ENCODE results near the gene YIPF1. TPM values are rescaled to one million over a fixed set of nuclear protein-coding genes. Genes with fewer than 3 reads are reported as not detected.

The YIPF1 gene
- total and polyA plus RNA-seq, 10 of the 15 experiments (the other 5 are each of a cell fraction or from before 2014, with no cell fraction given), result 13.0 to 36.0 (median 20.3) TPM

DNA sequence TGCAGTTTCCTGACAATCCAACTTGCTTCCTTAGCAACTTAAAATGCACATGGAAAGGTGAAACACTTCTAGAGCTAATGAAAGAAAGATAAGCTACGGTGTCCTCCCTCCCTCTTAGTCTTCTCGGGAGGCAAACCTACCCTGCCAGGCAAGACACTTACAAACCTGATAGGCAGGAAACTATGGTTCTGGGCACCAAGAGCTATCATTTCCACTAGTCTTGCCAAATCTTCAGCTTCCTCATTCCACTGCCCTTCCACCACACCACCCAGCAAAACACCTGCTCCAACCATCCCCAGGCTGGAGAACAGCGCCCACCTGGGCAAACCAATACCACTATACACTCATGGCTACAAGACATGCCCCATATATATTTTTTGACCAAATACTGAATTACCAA is 66.7 kb downstream of the YIPF1 start:
- TF ChIP-seq BHLHE40 (IDR thresholded peaks at IDR 0.05; ENCODE audit: borderline replicate concordance in 1 of 2, low read depth in 2 of 2, low read length in 1 of 2), result no peak
- no peak for TF ChIP-seq SMARCA5 (IDR thresholded peaks at IDR 0.05)
- no peak for TF ChIP-seq NFIC (IDR thresholded peaks at IDR 0.05; ENCODE audit: low read depth, low read length)
- TF ChIP-seq IKZF2 (IDR thresholded peaks at IDR 0.05), result no peak
- no peak for TF ChIP-seq SUZ12 (IDR thresholded peaks at IDR 0.05; ENCODE audit: unreplicated experiment)
- TF ChIP-seq CBFB (IDR thresholded peaks at IDR 0.05; ENCODE audit: low read depth), result no peak
- TF ChIP-seq YY1 (IDR thresholded peaks at IDR 0.05; ENCODE audit: low read depth, low read length), result no peak
- TF ChIP-seq SREBF1 (IDR thresholded peaks at IDR 0.05; ENCODE audit: low read length), result no peak
- TF ChIP-seq EGR1 (IDR thresholded peaks at IDR 0.05; ENCODE audit: borderline replicate concordance in 1 of 2, low read depth in 2 of 2, low read length in 2 of 2), result no peak
- TF ChIP-seq, protein P1, sequence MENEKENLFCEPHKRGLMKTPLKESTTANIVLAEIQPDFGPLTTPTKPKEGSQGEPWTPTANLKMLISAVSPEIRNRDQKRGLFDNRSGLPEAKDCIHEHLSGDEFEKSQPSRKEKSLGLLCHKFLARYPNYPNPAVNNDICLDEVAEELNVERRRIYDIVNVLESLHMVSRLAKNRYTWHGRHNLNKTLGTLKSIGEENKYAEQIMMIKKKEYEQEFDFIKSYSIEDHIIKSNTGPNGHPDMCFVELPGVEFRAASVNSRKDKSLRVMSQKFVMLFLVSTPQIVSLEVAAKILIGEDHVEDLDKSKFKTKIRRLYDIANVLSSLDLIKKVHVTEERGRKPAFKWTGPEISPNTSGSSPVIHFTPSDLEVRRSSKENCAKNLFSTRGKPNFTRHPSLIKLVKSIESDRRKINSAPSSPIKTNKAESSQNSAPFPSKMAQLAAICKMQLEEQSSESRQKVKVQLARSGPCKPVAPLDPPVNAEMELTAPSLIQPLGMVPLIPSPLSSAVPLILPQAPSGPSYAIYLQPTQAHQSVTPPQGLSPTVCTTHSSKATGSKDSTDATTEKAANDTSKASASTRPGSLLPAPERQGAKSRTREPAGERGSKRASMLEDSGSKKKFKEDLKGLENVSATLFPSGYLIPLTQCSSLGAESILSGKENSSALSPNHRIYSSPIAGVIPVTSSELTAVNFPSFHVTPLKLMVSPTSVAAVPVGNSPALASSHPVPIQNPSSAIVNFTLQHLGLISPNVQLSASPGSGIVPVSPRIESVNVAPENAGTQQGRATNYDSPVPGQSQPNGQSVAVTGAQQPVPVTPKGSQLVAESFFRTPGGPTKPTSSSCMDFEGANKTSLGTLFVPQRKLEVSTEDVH (IDR thresholded peaks at IDR 0.05; ENCODE audit: low read depth, partially characterized antibody), result no peak
- no peak overlapping the region for H2AFZ ChIP-seq (ENCODE audit: control insufficient read depth, low read depth, low read length)
- no peaks in the 10 kb centered on the region for H3K4me1 ChIP-seq (ENCODE audit: control insufficient read depth, insufficient read depth, low read length)
- POLR2A ChIA-PET, result interaction anchor here (1.4 to 1.5 kb wide), 2 partner anchors 11 to 123 kb away, joined by 3 to 4 read pairs; partner anchors contain the start of genes IFT25 and LRRC42
- intact Hi-C loops (cut with micrococcal nuclease; ENCODE audit: unreplicated experiment), result no loop called here
- no TSS peak for BruUV-seq (replicated peaks)
- H3K4me2 ChIP-seq (ENCODE audit: control insufficient read depth, insufficient read depth), result no peak overlapping the region
- no peak overlapping the region for H3K27ac ChIP-seq (ENCODE audit: control insufficient read depth, insufficient read depth)
- H3K36me3 ChIP-seq (ENCODE audit: control insufficient read depth in 2 of 2, insufficient read depth in 2 of 2, low read length in 1 of 2), result peaks cover 4 to 12% of the 10 kb centered on the region in 2 experiments
- H3K79me2 ChIP-seq (ENCODE audit: control insufficient read depth, insufficient read depth, low read length), result no peaks in the 10 kb centered on the region
- SMC1A ChIA-PET (ENCODE audit: uncharacterized antibody, unreplicated experiment), result interaction anchor here (4.5 kb wide), 1 partner anchor 11 kb away, joined by 18 read pairs; no protein-coding TSS in a partner anchor
- no peak overlapping the region for H3K4me3 ChIP-seq
- no peak for ATAC-seq
- RAD21 ChIA-PET (ENCODE audit: unreplicated experiment), result no interaction called here
- no peak overlapping the region for H3K9ac ChIP-seq (ENCODE audit: control insufficient read depth, insufficient read depth, low read length)
- FAIRE-seq, result no peak
- DNase-seq (ENCODE audit: low read depth, low spot score), result no peak
- H4K20me1 ChIP-seq (ENCODE audit: control insufficient read depth, insufficient read depth), result no peaks in the 10 kb centered on the region
- 98% methylated on average over 3 of the region's 3 CpGs for WGBS (ENCODE audit: insufficient coverage, insufficient replicate concordance, low lambda C conversion rate, missing lambda C conversion rate)
- CTCF ChIA-PET, result interaction anchor here (0.9 to 1.9 kb wide), 5 partner anchors 11 to 137 kb away, joined by 3 to 6 read pairs (median 4); no protein-coding TSS in a partner anchor
- H3K9me3 ChIP-seq (replicated peaks; ENCODE audit: control insufficient read depth, insufficient read depth, low read length), result no peaks in the 10 kb centered on the region
- no peaks in the 10 kb centered on the region for H3K27me3 ChIP-seq (replicated peaks in 1 of 2; ENCODE audit: control insufficient read depth in 2 of 2, insufficient read depth in 2 of 2, low read length in 1 of 2)
- in situ Hi-C loops (cut with MboI), result no loop called here
